ENCODE data around the gene KRT34.
"Not testable (repeated sequence)": the region's sequence is repeated elsewhere in the genome, so short reads cannot be mapped to it uniquely, and the experiment has no call there.

The KRT34 gene

GRCh38 chr17:41403404-41404023 lies 21.4 kb upstream of the KRT34 start:
- no peak for DNase-seq

- peak; percentile 37 for DNase-seq
Measured at GRCh38 chr17:41402161-41402560, 20.1 kb upstream of the KRT34 start.

- DNase-seq = no peak
Measured at GRCh38 chr17:41396996-41397660, 15.0 kb upstream of the KRT34 start, which contains the start of gene KRT31. Gene KRT31, minus strand, starts transcription at chr17:41397608. Its CDS starts 69 bp downstream, at chr17:41397539.

GRCh38 chr17:41396340-41396739 lies 14.2 kb upstream of the KRT34 start:
- no peak for DNase-seq

- DNase-seq = no peak
Measured at GRCh38 chr17:41395611-41396010, 13.5 kb upstream of the KRT34 start.

- DNase-seq = not testable (repeated sequence)
Measured at GRCh38 chr17:41395044-41395443, 12.9 kb upstream of the KRT34 start.

GRCh38 chr17:41394254-41394996 lies 12.3 kb upstream of the KRT34 start:
- no peak for DNase-seq

GRCh38 chr17:41393826-41394225 lies 11.7 kb upstream of the KRT34 start:
- DNase-seq = no peak

- DNase-seq = no peak
Measured at GRCh38 chr17:41393294-41393693, 11.2 kb upstream of the KRT34 start.

GRCh38 chr17:41392278-41392677 lies 10.2 kb upstream of the KRT34 start:
- DNase-seq = no peak

- DNase-seq = no peak
Measured at GRCh38 chr17:41391535-41391934, 9.4 kb upstream of the KRT34 start.

GRCh38 chr17:41390411-41390938 lies 8.4 kb upstream of the KRT34 start:
- no peak for DNase-seq

- DNase-seq = no peak
Measured at GRCh38 chr17:41387670-41388069, 5.6 kb upstream of the KRT34 start.

- DNase-seq = no peak
Measured at GRCh38 chr17:41386227-41386626, 4.1 kb upstream of the KRT34 start.

- DNase-seq = no peak
Measured at GRCh38 chr17:41383690-41384089, 1.6 kb upstream of the KRT34 start.

GRCh38 chr17:41382394-41382793 lies 288 bp upstream of the KRT34 start:
- DNase-seq = peak; percentile 88

GRCh38 chr17:41380091-41380490 lies 2.0 kb downstream of the KRT34 start:
- DNase-seq = peak; percentile 90

GRCh38 chr17:41377546-41377945 lies 4.6 kb downstream of the KRT34 start:
- DNase-seq = no peak

GRCh38 chr17:41369713-41370112 lies 12.4 kb downstream of the KRT34 start, which contains the start of gene KRT33B:
Gene KRT33B, minus strand, starts transcription at chr17:41369813. Its CDS starts 63 bp downstream, at chr17:41369750.
- no peak for DNase-seq

GRCh38 chr17:41369023-41369422 lies 13.1 kb downstream of the KRT34 start:
- DNase-seq = no peak

GRCh38 chr17:41367426-41368075 lies 14.6 kb downstream of the KRT34 start:
- peak; percentile 82 for DNase-seq

GRCh38 chr17:41366070-41366469 lies 16.0 kb downstream of the KRT34 start:
- no peak for DNase-seq

GRCh38 chr17:41363881-41364280 lies 18.2 kb downstream of the KRT34 start:
- DNase-seq = no peak
